GM18873 (cell line): ENCODE data around the gene USP43.

ENCODE experiments used
- ATAC-seq: cut with Tn5 transposase; IDR thresholded peaks from one replicate; pipeline ENCODE4 v1.9.1; 2021; ENCODE audit warnings: mild to moderate bottlenecking, moderate library complexity, moderate number of reproducible peaks; ENCODE audit not compliant: unreplicated experiment, low FRiP score

USP43 gene

GRCh38 chr17:9702482-9702881, 57.2 kb downstream of the USP43 start:
- ATAC-seq = no peak

- ATAC-seq = no peak
Measured at GRCh38 chr17:9702914-9703780, 57.8 kb downstream of the USP43 start.

GRCh38 chr17:9703781-9704082, 58.4 kb downstream of the USP43 start:
- ATAC-seq = no peak

GRCh38 chr17:9705745-9706144, 60.4 kb downstream of the USP43 start:
- ATAC-seq = no peak

- no peak for ATAC-seq
Measured at GRCh38 chr17:9707948-9708347, 62.6 kb downstream of the USP43 start.

- no peak for ATAC-seq
Measured at GRCh38 chr17:9714801-9715200, 69.5 kb downstream of the USP43 start.

- no peak for ATAC-seq
Measured at GRCh38 chr17:9715503-9716016, 70.2 kb downstream of the USP43 start.

GRCh38 chr17:9725575-9725974, 80.3 kb downstream of the USP43 start:
- ATAC-seq = no peak

- no peak for ATAC-seq
Measured at GRCh38 chr17:9726291-9726690, 81.0 kb downstream of the USP43 start.

GRCh38 chr17:9728005-9728404, 82.7 kb downstream of the USP43 start:
- ATAC-seq = no peak

- ATAC-seq = no peak
Measured at GRCh38 chr17:9728564-9728963, 83.2 kb downstream of the USP43 start.

GRCh38 chr17:9729034-9729650, 83.8 kb downstream of the USP43 start:
- ATAC-seq = no peak

- no peak for ATAC-seq
Measured at GRCh38 chr17:9729735-9730420, 84.6 kb downstream of the USP43 start.

- no peak for ATAC-seq
Measured at GRCh38 chr17:9750524-9750923, 105.2 kb downstream of the USP43 start.

GRCh38 chr17:9755083-9755482, 109.8 kb downstream of the USP43 start:
- no peak for ATAC-seq

- no peak for ATAC-seq
Measured at GRCh38 chr17:9760266-9760665, 114.9 kb downstream of the USP43 start.

GRCh38 chr17:9763643-9764042, 118.3 kb downstream of the USP43 start:
- ATAC-seq = no peak

GRCh38 chr17:9765322-9765721, 120.0 kb downstream of the USP43 start:
- ATAC-seq = no peak

- ATAC-seq = no peak
Measured at GRCh38 chr17:9766970-9767369, 121.7 kb downstream of the USP43 start.

- no peak for ATAC-seq
Measured at GRCh38 chr17:9767432-9767991, 122.2 kb downstream of the USP43 start.

GRCh38 chr17:9768381-9768934, 123.1 kb downstream of the USP43 start:
- no peak for ATAC-seq
